Inflammatory macrophage (primary cell): Measurements from ENCODE around the gene COL5A1.
"Not testable (repeated sequence)": the region's sequence is repeated elsewhere in the genome, so short reads cannot be mapped to it uniquely, and the experiment has no call there.

ENCODE experiments used
- DNase-seq, 2 donors: peaks; one replicate each; pipeline ENCODE4 v3.0.0-alpha.2; 2020 to 2022

The COL5A1 gene

GRCh38 chr9:134641990-134642384, 384 bp downstream of the COL5A1 start:
- no peak for DNase-seq

- DNase-seq, result no peak
Observed at GRCh38 chr9:134642385-134643181, 980 bp downstream of the COL5A1 start.

GRCh38 chr9:134643222-134643671, 1.6 kb downstream of the COL5A1 start:
- no peak for DNase-seq

GRCh38 chr9:134644401-134644724, 2.8 kb downstream of the COL5A1 start:
- not testable (repeated sequence) for DNase-seq

- DNase-seq, result no peak
Observed at GRCh38 chr9:134644725-134645606, 3.4 kb downstream of the COL5A1 start.

- no peak for DNase-seq
Observed at GRCh38 chr9:134645607-134646365, 4.2 kb downstream of the COL5A1 start.

- DNase-seq, result no peak
Observed at GRCh38 chr9:134647359-134648080, 5.9 kb downstream of the COL5A1 start.

GRCh38 chr9:134648701-134649530, 7.3 kb downstream of the COL5A1 start:
- no peak for DNase-seq

GRCh38 chr9:134650431-134651190, 9.0 kb downstream of the COL5A1 start:
- no peak for DNase-seq

GRCh38 chr9:134651226-134651905, 9.8 kb downstream of the COL5A1 start:
- no peak for DNase-seq

GRCh38 chr9:134652291-134653225, 11.0 kb downstream of the COL5A1 start:
- DNase-seq, result no peak

- DNase-seq, result no peak
Observed at GRCh38 chr9:134653259-134654009, 11.8 kb downstream of the COL5A1 start.

GRCh38 chr9:134655101-134655500, 13.5 kb downstream of the COL5A1 start:
- no peak for DNase-seq

GRCh38 chr9:134655586-134656333, 14.2 kb downstream of the COL5A1 start:
- no peak for DNase-seq

GRCh38 chr9:134656334-134657006, 14.9 kb downstream of the COL5A1 start:
- no peak for DNase-seq

GRCh38 chr9:134657666-134658377, 16.2 kb downstream of the COL5A1 start:
- DNase-seq, result no peak
